Endometrium (tissue), 2 donors: Measurements from ENCODE around the gene CTIF.
A peak's percentile ranks its signal among the peaks of the same experiment; 100 is the strongest.

Experiments
- FAIRE-seq: peaks from 2 replicates; lab custom pipeline; 2012; peaks lifted over from hg19 to GRCh38; lab: Jason Lieb, UNC
- donor health status: control.
- donor health status: control.

The CTIF gene

GRCh38 chr18:48734460-48734859 is 195.6 kb downstream of the CTIF start:
- no peak for FAIRE-seq

GRCh38 chr18:48735080-48735676 is 196.3 kb downstream of the CTIF start:
- no peak for FAIRE-seq

GRCh38 chr18:48735681-48736255 is 196.9 kb downstream of the CTIF start:
- no peak for FAIRE-seq

GRCh38 chr18:48736321-48737260 is 197.8 kb downstream of the CTIF start:
- FAIRE-seq: no peak

GRCh38 chr18:48739266-48740067 is 200.6 kb downstream of the CTIF start:
- no peak for FAIRE-seq

- no peak for FAIRE-seq
These were observed 201.2 kb downstream of the CTIF start for GRCh38 chr18:48740068-48740440.

GRCh38 chr18:48740851-48741485 is 202.1 kb downstream of the CTIF start:
- no peak for FAIRE-seq

GRCh38 chr18:48741866-48742265 is 203.0 kb downstream of the CTIF start:
- no peak for FAIRE-seq

- no peak for FAIRE-seq
These were observed 203.5 kb downstream of the CTIF start for GRCh38 chr18:48742304-48742703.

- peak; percentile 84 for FAIRE-seq
These were observed 204.1 kb downstream of the CTIF start for GRCh38 chr18:48742706-48743475.

- FAIRE-seq: no peak
These were observed 205.1 kb downstream of the CTIF start for GRCh38 chr18:48743886-48744285.

GRCh38 chr18:48745293-48745692 is 206.5 kb downstream of the CTIF start:
- FAIRE-seq: no peak

GRCh38 chr18:48749768-48750167 is 210.9 kb downstream of the CTIF start:
- no peak for FAIRE-seq

GRCh38 chr18:48750485-48751175 is 211.8 kb downstream of the CTIF start:
- FAIRE-seq: no peak

GRCh38 chr18:48751727-48752468 is 213.1 kb downstream of the CTIF start:
- FAIRE-seq: no peak

- no peak for FAIRE-seq
These were observed 213.6 kb downstream of the CTIF start for GRCh38 chr18:48752478-48752877.

- no peak for FAIRE-seq
These were observed 214.1 kb downstream of the CTIF start for GRCh38 chr18:48752928-48753327.

- no peak for FAIRE-seq
These were observed 214.9 kb downstream of the CTIF start for GRCh38 chr18:48753691-48754090.

- no peak for FAIRE-seq
These were observed 215.7 kb downstream of the CTIF start for GRCh38 chr18:48754559-48754958.

- FAIRE-seq: no peak
These were observed 216.2 kb downstream of the CTIF start for GRCh38 chr18:48754993-48755473.
